ENCODE measurements around the gene C6orf120. TPM values are rescaled to one million over a fixed set of nuclear protein-coding genes. Genes with fewer than 3 reads are reported as not detected.
"Not testable (repeated sequence)": the region's sequence is repeated elsewhere in the genome, so short reads cannot be mapped to it uniquely, and the experiment has no call there.

Gene C6orf120
- total RNA-seq, 1 donor from 2014 or later = 35.8 TPM

- DNase-seq (ENCODE audit: low spot score in 2 of 2, unreplicated experiment in 2 of 2) = no peak
- no peaks in the 10 kb centered on the region for H3K27me3 Mint-ChIP-seq (ENCODE audit: low read depth)
- peaks cover 74% of the 10 kb centered on the region for H3K9me3 Mint-ChIP-seq
- H3K4me3 Mint-ChIP-seq = no peak overlapping the region
- H3K27ac Mint-ChIP-seq = no peak overlapping the region
- H3K36me3 Mint-ChIP-seq = peaks cover 81% of the 10 kb centered on the region
- TF ChIP-seq, protein P1, sequence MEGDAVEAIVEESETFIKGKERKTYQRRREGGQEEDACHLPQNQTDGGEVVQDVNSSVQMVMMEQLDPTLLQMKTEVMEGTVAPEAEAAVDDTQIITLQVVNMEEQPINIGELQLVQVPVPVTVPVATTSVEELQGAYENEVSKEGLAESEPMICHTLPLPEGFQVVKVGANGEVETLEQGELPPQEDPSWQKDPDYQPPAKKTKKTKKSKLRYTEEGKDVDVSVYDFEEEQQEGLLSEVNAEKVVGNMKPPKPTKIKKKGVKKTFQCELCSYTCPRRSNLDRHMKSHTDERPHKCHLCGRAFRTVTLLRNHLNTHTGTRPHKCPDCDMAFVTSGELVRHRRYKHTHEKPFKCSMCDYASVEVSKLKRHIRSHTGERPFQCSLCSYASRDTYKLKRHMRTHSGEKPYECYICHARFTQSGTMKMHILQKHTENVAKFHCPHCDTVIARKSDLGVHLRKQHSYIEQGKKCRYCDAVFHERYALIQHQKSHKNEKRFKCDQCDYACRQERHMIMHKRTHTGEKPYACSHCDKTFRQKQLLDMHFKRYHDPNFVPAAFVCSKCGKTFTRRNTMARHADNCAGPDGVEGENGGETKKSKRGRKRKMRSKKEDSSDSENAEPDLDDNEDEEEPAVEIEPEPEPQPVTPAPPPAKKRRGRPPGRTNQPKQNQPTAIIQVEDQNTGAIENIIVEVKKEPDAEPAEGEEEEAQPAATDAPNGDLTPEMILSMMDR (IDR thresholded peaks at IDR 0.05; ENCODE audit: unreplicated experiment) = no peak
- H3K4me1 Mint-ChIP-seq = no peaks in the 10 kb centered on the region
These were observed 16.1 kb upstream of the C6orf120 start for GRCh38 chr6:169685860-169686259.

DNA sequence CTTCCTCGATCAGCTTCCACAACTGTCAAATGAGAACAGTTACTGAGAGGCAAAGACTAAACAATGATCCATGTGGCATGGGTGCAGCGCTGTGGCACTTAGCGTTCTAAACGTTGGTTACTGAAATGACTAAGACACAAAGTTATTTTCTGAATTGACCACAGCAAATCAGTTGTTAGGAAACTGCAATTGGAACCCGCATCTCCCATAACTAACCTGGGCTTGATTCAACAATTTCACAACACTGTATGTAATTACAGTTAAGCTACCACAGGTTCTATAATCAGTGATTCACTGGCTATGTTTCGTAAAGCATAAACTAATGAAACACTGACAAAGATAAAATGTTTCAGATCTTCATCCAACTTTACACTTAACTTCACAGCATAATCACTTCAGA is 12.6 kb upstream of the C6orf120 start:
- Mint-ChIP-seq H3K4me3 (no peak overlapping the region), H3K27ac (no peak overlapping the region), H3K9me3 (peaks cover 71% of the 10 kb centered on the region), H3K4me1 (no peaks in the 10 kb centered on the region), H3K27me3 (ENCODE audit: low read depth) (no peaks in the 10 kb centered on the region), H3K36me3 (peaks cover 75% of the 10 kb centered on the region)
- TF ChIP-seq, protein P1 (IDR thresholded peaks at IDR 0.05; ENCODE audit: unreplicated experiment) = no peak
- DNase-seq (ENCODE audit: low spot score in 2 of 2, unreplicated experiment in 2 of 2) = no peak

DNA sequence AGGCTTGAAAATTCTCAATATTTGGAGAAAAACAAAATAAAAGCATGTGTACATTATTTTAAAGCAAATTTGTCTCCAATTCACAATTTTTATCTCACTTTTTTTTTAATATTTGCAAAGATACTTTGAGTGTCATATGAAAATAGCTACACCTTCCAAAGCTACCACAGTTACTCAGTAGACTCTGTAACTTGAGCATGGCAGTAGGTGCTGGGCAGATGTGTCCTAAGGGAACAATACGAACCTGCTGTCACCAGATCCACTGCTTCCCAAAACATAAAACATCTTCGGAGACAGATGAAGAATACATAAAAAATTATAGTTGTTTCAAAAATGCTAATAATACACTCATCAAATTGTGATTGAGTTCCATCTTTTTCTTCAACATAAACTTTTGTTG is 10.7 kb upstream of the C6orf120 start:
- Mint-ChIP-seq H3K9me3 (peaks cover 59% of the 10 kb centered on the region), H3K36me3 (peaks cover 73% of the 10 kb centered on the region), H3K4me3 (no peak overlapping the region), H3K27me3 (ENCODE audit: low read depth) (no peaks in the 10 kb centered on the region), H3K27ac (no peak overlapping the region), H3K4me1 (no peaks in the 10 kb centered on the region)
- DNase-seq (ENCODE audit: low spot score in 2 of 2, unreplicated experiment in 2 of 2) = no peak
- TF ChIP-seq, protein P1 (IDR thresholded peaks at IDR 0.05; ENCODE audit: unreplicated experiment) = no peak

- peaks cover 66% of the 10 kb centered on the region for H3K36me3 Mint-ChIP-seq
- peaks cover 48% of the 10 kb centered on the region for H3K9me3 Mint-ChIP-seq
- TF ChIP-seq, protein P1 (IDR thresholded peaks at IDR 0.05; ENCODE audit: unreplicated experiment) = no peak
- no peak for DNase-seq (ENCODE audit: low spot score in 2 of 2, unreplicated experiment in 2 of 2)
- H3K4me3 Mint-ChIP-seq = no peak overlapping the region
- H3K27ac Mint-ChIP-seq = no peak overlapping the region
- no peaks in the 10 kb centered on the region for H3K4me1 Mint-ChIP-seq
- no peaks in the 10 kb centered on the region for H3K27me3 Mint-ChIP-seq (ENCODE audit: low read depth)
These were observed 9.4 kb upstream of the C6orf120 start for GRCh38 chr6:169692516-169692915.

DNA sequence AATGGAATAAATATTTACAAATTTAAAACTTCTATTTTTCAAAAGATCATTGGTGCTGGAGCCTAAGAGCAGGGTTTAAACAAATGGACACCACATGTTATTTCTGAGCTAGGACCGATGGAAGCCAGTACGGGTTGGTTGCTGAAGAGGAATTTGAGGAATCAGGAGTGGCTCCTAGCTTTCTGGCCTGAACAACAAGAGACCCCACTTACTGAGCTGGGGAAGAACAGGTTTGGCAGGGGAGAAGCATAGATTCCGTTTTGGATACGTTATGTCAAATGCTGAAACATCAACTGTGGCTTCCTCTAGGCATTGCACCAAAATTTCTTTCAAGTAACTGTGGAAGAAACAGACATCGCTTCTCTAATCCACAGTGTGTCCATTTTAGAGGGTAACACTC is 6.8 kb upstream of the C6orf120 start:
- Mint-ChIP-seq H3K36me3 (peaks cover 53% of the 10 kb centered on the region), H3K27ac (no peak overlapping the region), H3K27me3 (ENCODE audit: low read depth) (no peaks in the 10 kb centered on the region), H3K4me1 (peaks cover 6% of the 10 kb centered on the region), H3K9me3 (peaks cover 28% of the 10 kb centered on the region), H3K4me3 (no peak overlapping the region)
- DNase-seq (ENCODE audit: low spot score in 2 of 2, unreplicated experiment in 2 of 2) = no peak
- TF ChIP-seq, protein P1 (IDR thresholded peaks at IDR 0.05; ENCODE audit: unreplicated experiment) = no peak

GRCh38 chr6:169697115-169697514 is 4.8 kb upstream of the C6orf120 start:
- H3K27me3 Mint-ChIP-seq (ENCODE audit: low read depth); H3K4me3 Mint-ChIP-seq; H3K27ac Mint-ChIP-seq; DNase-seq (ENCODE audit: low spot score in 2 of 2, unreplicated experiment in 2 of 2): not testable (repeated sequence)
- Mint-ChIP-seq H3K4me1 (peaks cover 16% of the 10 kb centered on the region), H3K9me3 (peaks cover 18% of the 10 kb centered on the region), H3K36me3 (peaks cover 39% of the 10 kb centered on the region)

Measured in mesothelial cell of epicardium (in vitro differentiated cells).